NCI-H2227 treated with DMSO at 0.1 percent for 48 hours (cell line): Measurements from ENCODE around the gene TST.

Experiments used
- DNase-seq: peaks from one replicate; lab custom pipeline; 2025; lab: John Stamatoyannopoulos, UW

TST gene

DNA sequence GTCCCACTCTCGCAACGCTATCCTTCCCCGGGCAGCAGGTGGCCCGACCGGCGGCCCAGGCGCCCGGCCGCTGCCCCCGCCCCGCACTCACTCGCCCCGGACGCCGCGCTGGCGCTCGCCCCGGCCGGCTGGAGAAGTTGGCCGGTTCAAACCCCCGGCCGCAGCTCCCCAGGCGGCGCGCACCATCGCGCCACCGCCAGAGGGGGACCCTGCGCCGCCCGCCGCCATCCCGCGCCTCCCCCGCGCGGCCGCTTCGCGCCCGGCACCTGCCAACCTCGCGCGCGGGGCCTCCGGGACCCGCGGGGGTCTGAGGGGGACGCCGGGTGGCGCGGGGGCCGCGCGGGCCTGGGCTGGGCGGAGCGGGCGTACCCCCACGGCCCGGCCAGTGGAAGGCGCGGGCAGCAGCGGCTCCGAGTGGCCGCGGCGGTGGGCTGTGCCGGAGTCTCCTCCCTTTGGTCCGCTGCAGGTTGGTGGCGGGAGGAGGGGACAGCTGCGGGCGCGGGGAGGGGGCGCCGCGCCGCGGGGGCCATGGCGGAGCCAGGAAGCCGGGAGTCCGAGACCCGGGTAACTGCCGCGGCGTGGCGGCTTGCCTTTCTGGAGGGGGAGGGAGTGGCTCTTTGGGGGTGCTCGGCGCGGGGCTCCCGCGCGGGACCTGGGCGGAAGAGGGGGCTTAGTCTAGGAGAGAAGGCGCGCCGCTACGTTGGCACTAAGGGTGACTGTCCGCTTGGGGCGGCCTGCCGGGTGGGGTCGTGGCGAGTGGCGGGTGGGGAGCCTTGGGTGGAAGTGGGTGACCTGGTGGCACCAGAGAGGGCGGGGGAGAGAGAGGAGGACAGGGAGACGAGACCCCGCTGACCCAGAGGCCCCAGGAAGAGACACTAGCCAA lies at the start of gene TST, which contains the start of gene MPST:
TSS of gene TST (minus strand) at position 139 of the 883 bp plus-strand sequence. CDS start 715 bp downstream, outside the sequence.
TSS of gene MPST (plus strand) at position 434 of the 883 bp plus-strand sequence. CDS start at position 529, 95 bp downstream.
- peak; percentile 51 for DNase-seq

DNA sequence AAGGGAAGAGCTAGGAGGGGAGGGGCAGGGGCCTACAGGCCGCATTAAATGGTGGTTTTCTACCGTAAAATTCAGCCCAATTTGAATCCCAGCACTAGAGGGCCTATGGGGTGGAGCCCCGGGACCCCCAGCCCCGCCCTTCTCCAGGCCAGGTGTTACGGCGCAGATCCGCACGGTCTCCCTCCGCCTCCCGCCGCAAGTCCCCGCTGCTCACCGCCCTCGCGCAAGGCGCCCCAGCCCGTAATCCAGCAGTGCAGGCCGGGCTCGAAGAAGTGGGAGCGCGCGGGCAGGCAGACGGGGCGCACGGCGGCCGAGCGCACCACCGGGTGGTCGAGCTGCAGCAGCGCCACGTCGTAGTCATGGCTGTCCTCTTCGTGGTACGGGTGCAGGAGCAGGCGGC lies 49.6 kb upstream of the TST start:
- no peak for DNase-seq

DNA sequence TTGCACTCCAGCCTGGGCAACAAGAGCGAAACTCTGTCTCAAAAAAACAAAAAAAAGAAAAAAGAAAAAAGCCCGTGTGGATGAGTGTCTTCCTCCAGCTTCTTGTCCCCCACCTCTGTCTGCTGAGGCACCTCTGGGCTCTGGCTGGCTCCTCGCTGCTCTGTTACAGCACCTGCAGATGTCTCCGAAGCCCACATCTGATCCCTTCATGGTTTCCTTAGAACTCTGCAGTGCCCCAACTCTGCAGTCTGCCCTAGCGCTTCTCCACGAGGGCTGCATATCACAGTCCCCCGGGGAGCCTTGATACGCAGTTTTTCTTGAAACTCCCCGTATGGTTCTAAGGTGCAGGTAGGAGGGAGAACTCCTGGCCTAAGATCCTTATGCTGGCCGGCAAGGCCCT lies 48.2 kb upstream of the TST start:
- DNase-seq: no peak

DNA sequence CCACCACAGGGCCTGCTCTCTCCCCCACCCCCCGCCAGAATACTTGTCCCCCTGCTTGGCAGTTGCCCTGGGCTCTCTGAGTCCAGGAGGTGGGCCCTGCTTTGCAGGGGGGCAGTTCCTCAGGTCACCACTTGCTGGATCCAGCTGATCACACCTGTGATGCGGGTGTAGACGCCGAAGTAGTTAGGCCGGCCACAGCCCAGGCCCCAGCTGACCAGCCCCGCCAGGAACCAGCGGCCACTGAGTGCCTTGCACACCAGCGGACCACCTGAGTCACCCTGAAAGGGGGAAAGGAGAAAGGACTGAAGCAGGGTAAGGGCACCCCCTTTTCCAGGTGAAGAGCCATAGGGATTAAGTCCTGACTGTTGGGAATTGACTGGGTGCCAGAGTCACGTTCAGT lies 46.7 kb upstream of the TST start:
- DNase-seq: no peak

DNA sequence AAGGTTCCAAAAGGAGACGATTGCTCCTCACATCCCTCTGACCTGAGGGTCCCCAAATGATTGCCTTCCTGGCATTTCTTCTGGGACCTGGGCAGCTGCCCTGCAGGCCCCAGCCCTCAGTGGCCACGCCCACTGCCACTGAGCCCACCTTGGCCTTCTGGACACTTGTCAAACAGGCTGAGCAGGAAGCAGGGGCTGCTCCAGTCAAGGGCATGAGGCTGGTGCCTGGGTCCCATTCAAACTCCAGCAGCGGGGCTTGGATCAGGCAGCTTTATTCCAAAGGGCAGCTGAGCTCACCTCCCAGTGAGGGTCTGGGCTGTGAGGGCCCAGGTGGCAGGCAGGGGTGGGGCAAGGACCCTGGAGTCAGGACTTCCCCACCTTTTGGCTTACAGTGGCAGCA lies 45.9 kb upstream of the TST start:
- no peak for DNase-seq

DNA sequence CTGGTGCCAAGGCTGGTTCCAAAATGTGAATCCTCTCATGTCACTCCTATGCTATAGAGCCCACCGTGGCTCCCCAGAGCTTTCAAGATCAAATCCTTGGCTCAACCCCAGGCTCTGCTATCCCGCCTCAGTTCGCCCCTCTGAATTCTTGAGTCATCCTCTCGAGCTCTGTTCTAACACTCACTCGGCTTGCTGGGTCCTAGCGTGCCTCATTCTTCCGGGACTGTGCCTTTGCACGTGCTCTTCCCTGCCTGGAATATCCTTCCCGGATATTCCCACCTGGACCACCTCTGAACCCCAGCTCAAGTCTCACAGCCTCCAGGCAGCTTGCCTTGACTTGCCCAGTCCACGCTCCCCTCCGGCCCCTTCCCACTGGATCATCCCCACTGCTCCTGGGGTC lies 45.3 kb upstream of the TST start:
- no peak for DNase-seq

DNA sequence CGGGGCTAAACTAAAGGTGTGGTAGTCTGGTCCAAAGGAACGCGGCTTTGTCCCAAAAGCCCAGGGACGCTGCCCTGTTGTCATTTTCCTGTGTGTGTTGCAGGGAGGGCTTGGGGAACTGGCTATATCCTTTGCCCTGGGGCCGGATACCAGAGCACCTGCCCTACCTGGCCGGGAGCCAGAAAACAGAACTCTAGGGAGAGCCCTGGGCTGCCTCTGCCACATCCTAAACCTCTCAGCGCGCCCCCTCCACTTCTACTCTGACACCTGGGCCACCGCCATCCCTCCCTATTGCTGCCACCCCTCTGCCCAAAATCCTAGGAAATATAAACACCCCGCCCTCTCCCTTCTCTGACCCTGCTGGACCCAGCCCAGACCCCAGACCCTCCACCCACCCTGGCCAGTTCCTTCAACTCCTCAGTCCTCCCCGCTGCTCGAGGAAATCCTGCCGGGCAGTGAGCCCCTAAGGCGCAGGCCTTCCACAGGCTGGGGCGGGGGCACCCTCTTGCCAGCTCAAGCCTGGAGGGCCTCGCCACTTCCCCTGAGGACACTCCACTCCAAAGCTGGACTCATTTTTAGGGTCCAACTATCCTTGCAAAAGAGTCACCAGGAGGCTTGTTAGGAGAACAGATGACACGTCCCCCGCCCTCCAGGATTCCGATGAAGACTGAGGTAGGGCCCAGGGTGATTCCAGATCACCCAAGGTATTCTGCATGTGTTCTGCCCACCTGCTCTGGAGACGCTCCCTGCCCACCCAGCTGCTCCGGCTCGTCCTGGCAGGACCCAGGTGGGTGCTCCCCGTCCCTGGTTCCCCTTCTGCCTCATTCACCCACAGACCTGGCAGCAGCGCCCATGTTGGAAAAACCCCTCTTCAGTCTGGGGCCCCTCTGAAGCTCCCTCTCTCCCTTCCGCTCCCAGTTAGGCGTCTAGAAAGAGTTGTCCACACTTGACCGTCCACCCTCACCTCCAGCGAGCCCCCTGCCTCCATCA lies 44.5 kb upstream of the TST start:
- DNase-seq: no peak

DNA sequence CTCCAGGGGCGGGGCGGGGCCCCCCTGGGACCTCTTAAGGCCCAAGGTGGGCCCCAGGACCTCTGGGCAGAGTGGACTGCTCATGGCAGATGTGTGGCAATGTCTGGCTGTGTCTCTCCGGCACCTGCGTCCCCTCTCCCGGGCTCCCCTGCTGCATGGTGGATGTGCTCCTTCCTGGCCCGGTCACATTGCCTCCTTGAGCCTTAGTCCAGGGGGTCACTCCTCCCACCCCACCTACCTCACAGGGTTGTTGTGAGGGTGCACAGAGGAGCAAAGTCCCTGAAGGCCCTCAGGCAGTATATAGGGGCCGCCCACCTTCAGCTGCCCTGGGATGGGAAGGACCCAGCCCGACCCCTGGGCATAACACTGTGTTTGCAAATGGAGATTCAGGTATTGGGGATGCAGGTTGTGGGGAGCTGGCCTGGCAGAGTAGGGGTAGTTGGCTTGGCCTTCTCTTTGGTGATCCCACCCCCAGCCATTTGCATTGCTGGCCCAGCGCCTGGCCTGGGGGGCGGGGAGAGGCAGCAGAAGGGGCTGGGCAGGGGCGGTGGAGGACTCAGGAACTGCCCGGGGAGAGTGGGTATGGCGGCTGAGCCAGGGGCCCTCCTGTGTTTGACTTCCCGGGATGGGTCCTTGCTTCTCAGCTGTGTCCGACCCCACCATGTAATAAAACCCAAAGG lies 43.6 kb upstream of the TST start:
- no peak for DNase-seq

DNA sequence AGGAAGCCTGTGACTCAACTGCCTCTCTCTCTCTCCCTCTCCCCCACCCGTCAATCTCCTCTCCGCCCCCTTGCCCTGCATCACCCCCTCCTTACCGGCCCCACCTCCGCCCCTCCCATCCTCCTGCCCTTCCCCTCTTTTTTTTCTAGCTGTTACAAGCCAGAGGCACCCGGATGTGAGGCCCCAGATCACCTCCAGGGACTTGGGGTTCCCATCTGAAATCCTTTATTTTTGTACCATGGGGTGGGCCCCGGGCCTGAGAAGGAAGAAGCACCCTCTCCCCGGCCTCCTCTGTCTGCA lies 43.1 kb upstream of the TST start:
- DNase-seq: no peak

DNA sequence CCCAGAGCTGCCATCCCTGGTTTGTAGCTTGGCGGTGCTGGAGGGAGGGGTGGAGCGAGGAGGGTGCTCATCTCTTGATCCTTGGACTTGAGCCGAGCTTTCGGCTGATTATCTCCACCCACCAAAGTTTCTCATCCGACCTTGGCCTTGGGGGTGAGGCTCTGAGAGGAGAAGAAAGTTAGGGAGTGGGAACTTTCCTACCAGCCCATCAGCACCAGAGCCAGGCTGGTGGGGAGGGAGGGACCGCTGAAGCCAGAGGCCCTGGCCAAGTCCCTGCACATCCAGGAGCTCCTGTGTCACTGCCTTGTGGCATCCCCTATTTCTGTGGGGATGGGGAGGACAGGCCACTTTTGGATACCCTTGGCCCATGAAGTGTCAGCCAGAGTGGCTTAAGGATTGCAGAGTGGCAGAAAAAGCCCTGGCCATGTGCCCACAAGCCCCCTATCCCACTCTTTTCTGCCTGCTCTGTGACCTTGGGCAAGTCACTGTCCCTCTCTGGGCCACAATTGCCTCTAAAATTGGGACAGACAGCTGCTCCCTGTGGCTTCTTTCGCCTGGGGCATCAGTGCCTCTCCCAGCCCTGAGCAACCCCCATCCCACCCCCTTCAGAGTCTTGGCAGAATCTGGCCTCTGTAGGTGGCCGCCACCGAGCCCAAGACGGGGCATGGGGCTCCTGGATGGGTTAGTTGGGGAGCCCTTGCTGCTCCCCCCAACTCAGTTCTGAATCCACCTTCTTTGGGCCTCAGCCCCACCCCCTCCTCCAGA lies 42.5 kb upstream of the TST start:
- no peak for DNase-seq

DNA sequence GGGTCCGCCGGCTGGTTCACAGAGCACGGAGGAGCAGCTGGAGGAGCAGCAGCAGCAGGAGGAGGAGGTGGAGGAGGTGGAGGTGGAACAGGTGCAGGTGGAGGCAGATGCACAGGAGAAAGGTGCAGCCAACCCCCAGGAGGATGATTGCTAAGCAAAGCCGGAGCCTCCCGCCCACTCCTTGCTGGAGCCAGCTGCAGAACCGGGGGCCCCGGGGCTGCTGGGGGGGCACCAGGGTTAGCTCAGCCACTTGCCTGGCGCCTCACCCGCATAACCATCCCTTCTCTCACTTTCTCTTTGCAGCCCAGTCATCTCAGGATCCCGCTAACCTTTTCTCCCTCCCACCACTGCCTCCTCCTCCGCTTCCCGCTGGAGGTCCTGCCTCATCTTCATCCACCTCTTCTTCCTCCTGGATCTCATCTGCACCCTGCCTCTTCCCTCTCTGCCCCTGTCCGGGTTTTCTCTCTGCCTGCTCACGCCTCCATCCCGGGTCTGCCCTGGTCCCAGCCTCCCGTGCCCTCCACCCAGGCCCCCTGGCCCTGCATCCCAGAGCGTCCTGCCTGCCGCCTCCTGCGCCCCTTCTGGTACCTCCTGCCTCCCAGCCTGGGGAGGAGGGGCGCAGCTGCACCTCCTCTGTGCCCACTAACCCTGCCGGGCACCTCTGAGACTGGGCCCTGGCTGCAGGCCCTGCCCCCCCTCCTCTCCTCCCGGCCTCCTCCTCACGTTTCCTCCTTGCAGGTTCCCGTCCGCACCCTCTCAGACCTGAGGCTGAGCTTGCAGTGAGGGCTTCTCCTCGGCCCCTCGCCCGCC lies 41.8 kb upstream of the TST start:
- no peak for DNase-seq

DNA sequence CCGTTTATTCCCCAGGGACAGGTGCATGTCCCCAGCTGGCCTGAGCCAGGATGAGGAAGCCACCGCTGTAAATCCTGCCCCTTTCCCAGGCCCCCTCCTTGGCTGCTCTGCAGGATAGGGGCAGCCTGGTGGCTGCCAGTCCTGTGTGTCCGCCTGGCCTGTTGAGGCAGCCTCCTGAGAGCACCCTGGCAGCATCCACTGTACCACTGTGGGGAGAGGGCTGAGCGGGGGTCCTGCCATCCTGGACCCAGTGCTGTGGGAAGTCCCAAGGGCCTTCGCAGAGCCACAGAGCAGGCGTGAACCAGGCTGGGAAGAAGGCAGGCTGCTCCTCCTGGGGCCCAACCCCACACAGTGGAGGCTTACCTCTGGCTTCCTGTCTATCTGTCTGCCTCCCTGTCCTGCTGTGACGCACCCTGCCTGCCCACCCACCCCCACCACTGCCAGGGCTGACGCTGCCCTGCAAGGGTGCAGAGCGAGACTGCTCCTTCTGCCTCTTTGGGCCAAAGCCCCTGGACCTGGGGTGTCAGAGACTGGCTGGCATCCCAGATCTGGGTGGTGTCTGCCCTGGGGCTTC lies 40.7 kb upstream of the TST start:
- no peak for DNase-seq

DNA sequence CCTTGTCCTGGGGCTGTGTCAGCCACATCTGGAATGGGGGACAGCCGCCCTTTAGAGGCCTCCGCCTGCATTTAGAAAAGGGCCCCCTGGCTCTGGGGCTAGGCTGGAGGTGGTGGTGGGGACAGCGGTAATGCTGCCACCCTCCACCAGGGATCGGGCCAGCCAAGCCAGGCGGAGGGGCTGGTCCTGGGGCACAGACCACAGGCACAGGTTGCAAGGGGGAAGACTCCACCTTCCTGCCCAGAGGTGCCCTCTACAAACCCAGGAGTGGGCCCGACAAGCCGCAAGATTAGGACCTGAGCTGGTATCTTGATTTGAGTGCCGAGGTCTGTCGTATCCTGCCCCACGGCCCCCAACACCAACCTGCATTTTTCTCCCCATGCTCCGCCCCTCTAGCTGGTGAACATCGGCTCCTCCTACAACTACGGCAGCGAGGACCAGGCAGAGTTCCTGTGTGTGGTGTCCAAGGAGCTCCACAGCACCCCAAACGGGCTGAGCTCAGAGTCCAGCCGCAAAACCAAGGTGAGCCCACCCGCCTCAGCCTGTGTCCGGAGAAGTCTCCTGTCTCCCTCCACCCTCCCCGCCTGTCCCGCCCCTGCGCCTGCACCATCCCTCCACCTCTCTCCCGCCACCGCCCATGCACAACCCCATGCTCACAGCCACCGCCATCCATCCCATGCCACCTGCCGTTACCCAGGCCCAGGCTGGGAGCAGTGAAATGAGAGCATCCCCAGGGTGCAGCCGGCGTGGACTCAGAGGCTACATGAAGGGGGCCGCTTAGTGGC lies 39.9 kb upstream of the TST start:
- no peak for DNase-seq

DNA sequence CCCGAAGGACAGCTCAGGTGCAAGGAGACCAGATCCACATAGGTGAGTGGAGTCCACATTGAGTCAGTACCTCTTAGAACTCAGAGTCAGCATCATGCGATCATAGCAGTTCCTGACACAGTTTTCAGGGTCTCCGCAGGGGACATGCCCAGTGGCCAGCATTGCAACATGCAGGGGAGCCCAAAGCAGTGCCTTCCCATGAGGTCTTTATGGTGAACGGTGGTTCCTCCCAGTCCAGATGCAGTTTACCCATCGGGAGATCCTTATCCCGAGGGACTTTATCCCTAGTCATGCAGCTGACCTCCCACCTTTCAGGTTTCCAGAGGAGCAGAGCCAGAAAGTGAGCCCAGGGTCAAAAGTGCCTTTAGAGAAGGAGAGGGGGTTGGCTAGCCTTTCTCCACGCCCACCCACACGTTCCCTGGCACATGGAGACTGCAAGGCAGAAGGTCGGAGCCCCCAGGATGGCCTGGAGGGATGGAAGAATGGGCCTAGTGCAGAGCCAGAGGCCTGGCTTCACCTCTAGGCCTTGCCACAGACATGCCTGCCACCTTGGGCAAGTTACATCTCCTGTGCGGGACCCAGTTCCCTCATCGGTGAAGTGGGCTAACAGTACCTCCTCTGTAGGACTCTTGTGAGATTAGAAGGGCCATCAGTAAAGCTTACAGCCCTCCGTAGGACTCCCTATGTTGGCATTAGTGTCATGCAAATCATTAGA lies 38.7 kb upstream of the TST start:
- no peak for DNase-seq

DNA sequence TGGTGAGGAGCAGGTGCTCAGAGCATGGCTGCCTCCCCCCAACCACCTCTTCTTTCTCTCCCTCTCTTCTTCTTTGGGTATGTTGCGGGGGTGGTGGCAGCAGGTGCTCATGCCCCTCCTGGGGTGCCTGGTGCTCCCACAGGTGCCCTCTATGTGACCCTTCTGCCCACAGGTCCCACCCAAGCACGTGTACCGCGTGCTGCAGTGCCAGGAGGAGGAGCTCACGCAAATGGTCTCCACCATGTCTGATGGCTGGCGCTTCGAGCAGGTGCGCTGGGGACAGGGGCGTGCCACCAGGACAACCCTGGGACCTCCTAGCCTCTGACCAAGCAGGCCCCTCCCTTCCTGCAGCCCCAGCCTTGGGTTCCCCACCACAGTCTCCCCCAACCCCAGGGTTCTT lies 38.0 kb upstream of the TST start:
- DNase-seq: no peak

DNA sequence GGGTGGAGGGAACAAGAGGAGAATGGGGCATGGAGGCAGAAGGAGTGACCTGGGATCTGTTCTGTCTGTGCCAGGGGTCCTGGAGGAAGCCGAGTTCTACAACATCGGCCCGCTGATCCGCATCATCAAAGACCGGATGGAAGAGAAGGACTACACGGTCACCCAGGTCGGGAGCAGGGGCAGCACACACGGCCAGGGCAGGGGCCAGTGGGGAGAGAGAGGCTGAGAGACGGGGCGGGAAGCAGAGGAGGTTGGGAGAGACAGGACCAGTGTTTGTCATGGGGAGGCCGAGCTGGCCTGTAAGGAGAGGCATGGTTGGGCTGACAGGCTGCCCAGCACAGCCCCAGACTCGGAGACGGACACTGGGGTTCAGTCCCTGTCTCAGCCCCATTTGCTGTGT lies 37.0 kb upstream of the TST start:
- DNase-seq: no peak

DNA sequence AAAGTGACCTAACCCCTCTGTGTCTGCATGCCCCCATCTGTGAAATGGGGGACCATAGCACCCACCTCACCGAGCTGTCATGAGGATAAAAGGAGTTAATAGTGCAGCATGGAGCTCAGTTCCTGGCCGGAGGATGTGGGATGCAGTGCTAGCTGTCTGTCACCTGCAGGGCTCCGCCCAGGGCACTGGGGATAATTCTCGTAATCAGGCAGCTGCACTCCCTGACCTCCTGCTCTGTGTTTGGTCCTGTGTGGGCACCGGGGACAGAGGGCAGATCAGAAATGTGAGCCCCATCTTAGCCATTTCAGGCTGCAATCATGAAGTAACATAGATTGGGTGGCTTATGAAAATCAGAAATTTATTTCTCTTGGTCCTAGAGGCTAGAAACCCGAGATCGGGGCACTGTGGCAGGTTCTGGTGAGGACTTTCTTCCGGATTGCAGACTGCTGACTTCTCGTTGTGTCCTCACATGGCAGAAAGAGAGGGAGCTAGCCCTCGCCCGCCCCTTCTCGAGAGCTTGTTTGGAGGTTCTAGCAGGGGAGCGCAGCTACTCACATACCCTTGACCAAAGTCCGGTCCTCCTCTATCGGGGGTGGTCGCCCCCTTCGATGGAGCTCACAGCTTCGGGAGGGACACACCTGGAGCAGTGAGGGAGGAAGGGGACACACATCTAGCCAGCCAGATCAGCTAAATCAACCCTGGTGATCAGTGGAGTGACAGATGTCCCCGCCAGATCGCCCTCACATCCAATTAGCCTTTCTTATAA lies 35.5 kb upstream of the TST start:
- DNase-seq: no peak

DNA sequence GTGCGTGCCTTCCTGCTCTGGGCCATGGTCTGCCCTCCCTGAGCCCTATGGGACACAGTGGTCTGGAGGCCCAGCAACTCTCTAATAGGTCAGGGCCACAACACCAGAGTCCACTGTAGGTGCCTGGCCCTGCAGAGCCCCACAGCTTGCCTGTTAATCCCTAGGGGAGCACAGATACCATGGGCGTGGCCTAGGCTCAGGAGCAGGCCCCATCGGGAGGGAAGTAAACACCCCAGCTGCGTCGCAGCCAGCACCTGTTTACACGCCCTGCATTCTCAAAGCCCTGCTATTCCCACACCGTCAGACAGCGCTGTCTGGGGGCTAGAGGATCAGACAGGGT lies 34.8 kb upstream of the TST start:
- no peak for DNase-seq
